Measurements from ENCODE around the gene CHI3L1.

GRCh38 chr1:203166192-203166940, 20.1 kb downstream of the CHI3L1 start:
- TF ChIP-seq CTCF (IDR thresholded peaks at IDR 0.05 in 8 of 11, conservative IDR thresholded peaks at IDR 0.05 in 3 of 11), result no peak
- TF ChIP-seq POLR2AphosphoS5 (IDR thresholded peaks at IDR 0.05), result no peak
